HL-60 (cell line): ENCODE data around the gene EDC3.
A peak's percentile ranks its signal among the peaks of the same experiment; 100 is the strongest.

Experiments used
- DNase-seq, 2 experiments: peaks; one replicate each; pipeline ENCODE4 v3.0.0-alpha.2; 2010 to 2020; ENCODE audit warnings: low read depth in 1 of 2, low spot score in 1 of 2
- H3K27ac ChIP-seq: fragments of 250-450 bp; sonication (Bioruptor Pico); replicated peaks from 2 replicates; pipeline ENCODE4 v1.5.1; 2020; ENCODE audit warnings: mild to moderate bottlenecking, moderate library complexity
- H3K27me3 ChIP-seq: fragments of 250-450 bp; sonication (Bioruptor Pico); 2 replicates; pipeline ENCODE4 v1.5.1; 2021; ENCODE audit warnings: mild to moderate bottlenecking, moderate library complexity; ENCODE audit not compliant: insufficient read depth, poor library complexity, severe bottlenecking
- H3K4me3 ChIP-seq: replicated peaks from 2 replicates; pipeline ENCODE4 v1.5.1; 2011; ENCODE audit warnings: mild to moderate bottlenecking, control low read depth, low read length; ENCODE audit not compliant: insufficient read depth
- GABPA ChIP-seq: IDR thresholded peaks from 2 replicates; pipeline ENCODE4 v1.6.1; 2012; ENCODE audit warnings: low read depth
- POLR2AphosphoS5 ChIP-seq: IDR thresholded peaks from 2 replicates; pipeline ENCODE4 v1.6.1; 2012; ENCODE audit warnings: low read depth
- REST ChIP-seq: IDR thresholded peaks from 2 replicates; pipeline ENCODE4 v1.6.1; 2012; ENCODE audit warnings: low read depth; ENCODE audit not compliant: insufficient replicate concordance
- SPI1 ChIP-seq: IDR thresholded peaks from 2 replicates; pipeline ENCODE4 v1.6.1; 2012; ENCODE audit warnings: low read depth, mild to moderate bottlenecking, borderline replicate concordance
- TF ChIP-seq, protein P1 (sequence below): IDR thresholded peaks from one replicate; pipeline ENCODE4 v1.5.1; 2011; ENCODE audit warnings: low read length, control low read depth, inconsistent platforms; ENCODE audit not compliant: insufficient read depth

EDC3 gene

GRCh38 chr15:74727727-74728126, 31.9 kb upstream of the EDC3 start:
- no peak for DNase-seq
- no peak overlapping the region for H3K4me3 ChIP-seq
- no peak overlapping the region for H3K27ac ChIP-seq
- peaks cover 26% of the 10 kb centered on the region for H3K27me3 ChIP-seq
- no peak for TF ChIP-seq POLR2AphosphoS5
- no peak for TF ChIP-seq SPI1
- TF ChIP-seq, protein P1, sequence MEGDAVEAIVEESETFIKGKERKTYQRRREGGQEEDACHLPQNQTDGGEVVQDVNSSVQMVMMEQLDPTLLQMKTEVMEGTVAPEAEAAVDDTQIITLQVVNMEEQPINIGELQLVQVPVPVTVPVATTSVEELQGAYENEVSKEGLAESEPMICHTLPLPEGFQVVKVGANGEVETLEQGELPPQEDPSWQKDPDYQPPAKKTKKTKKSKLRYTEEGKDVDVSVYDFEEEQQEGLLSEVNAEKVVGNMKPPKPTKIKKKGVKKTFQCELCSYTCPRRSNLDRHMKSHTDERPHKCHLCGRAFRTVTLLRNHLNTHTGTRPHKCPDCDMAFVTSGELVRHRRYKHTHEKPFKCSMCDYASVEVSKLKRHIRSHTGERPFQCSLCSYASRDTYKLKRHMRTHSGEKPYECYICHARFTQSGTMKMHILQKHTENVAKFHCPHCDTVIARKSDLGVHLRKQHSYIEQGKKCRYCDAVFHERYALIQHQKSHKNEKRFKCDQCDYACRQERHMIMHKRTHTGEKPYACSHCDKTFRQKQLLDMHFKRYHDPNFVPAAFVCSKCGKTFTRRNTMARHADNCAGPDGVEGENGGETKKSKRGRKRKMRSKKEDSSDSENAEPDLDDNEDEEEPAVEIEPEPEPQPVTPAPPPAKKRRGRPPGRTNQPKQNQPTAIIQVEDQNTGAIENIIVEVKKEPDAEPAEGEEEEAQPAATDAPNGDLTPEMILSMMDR = no peak
- no peak for TF ChIP-seq GABPA
- no peak for TF ChIP-seq REST

GRCh38 chr15:74726774-74727164, 30.9 kb upstream of the EDC3 start:
- no peak for DNase-seq
- H3K27me3 ChIP-seq = peaks cover 26% of the 10 kb centered on the region
- H3K4me3 ChIP-seq = peak overlapping the region; percentile 48; the same call in 1 of the 2 replicates
- no peak overlapping the region for H3K27ac ChIP-seq
- TF ChIP-seq POLR2AphosphoS5 (no peak), SPI1 (no peak)

GRCh38 chr15:74725845-74726773, 30.3 kb upstream of the EDC3 start:
- H3K27ac ChIP-seq = no peak overlapping the region
- DNase-seq = peak; percentile 11 to 52
- TF ChIP-seq GABPA (no peak), REST (no peak)
- H3K27me3 ChIP-seq = peaks cover 24% of the 10 kb centered on the region
- H3K4me3 ChIP-seq = peak overlapping the region; percentile 48

DNA sequence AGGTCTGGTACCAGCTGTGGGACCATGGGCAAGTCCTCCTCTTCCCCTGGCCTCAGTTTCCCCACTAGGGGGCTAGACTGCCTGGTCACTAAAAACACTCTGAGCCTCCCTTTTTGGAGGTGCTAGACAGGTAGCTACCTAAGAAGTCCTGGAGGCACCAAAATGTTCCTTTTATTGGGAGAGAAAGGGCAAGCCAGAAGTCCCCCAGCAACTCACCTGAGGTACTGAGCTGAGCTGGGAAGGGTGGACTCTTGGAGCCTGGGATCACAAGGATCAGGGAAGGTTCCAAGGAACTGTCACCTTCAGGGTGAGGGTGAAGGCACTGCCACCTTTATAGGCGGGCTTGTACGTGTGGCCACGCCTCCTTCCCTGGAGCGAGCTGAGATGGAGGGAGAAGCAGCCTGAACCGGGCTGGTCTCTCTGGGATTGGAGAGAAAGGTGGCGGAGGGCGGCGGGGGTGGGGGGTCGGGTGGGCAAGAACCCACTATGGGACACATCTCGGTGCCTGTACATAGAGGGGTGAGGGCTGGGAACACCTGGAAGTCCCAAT, 29.5 kb upstream of the EDC3 start, which contains the start of gene CYP1A1:
Gene CYP1A1, minus strand, starts transcription at position 304 of the 550 bp plus-strand sequence. CDS start 2,431 bp downstream, outside the sequence.
- no peak for DNase-seq
- Histone ChIP-seq H3K27me3 (peaks cover 23% of the 10 kb centered on the region), H3K4me3 (peak within 1 kb of the TSS; percentile 48), H3K27ac (no peak within 1 kb of the TSS)
- TF ChIP-seq POLR2AphosphoS5 = no peak
- no peak for TF ChIP-seq SPI1
- no peak for TF ChIP-seq REST
- TF ChIP-seq, protein P1 = no peak
- no peak for TF ChIP-seq GABPA
